ENCODE data around the gene NLRP3. TPM values are rescaled to one million over a fixed set of nuclear protein-coding genes. Genes with fewer than 3 reads are reported as not detected.

The NLRP3 gene
- total RNA-seq, 1 experiment from 2014 or later, result not detected

DNA sequence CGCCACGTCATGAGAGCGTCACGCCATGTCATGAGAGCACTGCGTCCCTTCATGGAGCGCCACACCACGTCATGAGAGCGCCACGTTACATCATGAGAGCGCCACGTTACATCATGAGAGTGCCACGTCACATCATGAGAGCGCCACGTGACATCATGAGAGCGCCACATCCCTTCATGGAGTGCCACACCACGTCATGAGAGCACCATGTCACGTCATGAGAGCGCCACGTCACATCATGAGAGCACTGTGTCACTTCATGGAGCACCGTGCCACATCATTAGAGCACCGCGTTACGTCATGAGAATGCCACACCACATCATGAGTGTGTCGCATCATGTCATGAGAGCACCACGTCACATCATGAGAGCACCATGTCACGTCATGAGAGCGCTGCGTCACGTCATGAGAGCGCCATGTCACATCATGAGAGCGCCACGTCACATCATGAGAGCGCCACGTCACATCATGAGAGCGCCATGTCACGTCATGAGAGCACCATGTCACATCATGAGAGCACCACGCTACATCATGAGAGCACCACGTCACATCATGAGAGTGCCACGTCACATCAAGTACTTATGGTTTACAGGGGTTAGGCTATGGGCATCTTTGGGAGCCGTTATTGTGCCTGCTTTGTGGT is 9.8 kb upstream of the NLRP3 start:
- Histone ChIP-seq H3K56ac (ENCODE audit: insufficient read length, low read depth, low read length) (peak overlapping the region; percentile 21), H3K9ac (ENCODE audit: extremely low read depth, insufficient read length, low read length) (no peak overlapping the region), H2AK5ac (ENCODE audit: insufficient read length, low read length) (no peak overlapping the region), H3K27ac (ENCODE audit: insufficient read length, low read depth, low read length) (no peak overlapping the region), H2BK15ac (ENCODE audit: low read depth, low read length) (no peak overlapping the region), H3K27me3 (ENCODE audit: insufficient read depth, low read length) (no peaks in the 10 kb centered on the region), H2BK12ac (ENCODE audit: insufficient read length, low read depth, low read length) (no peak overlapping the region), H4K20me1 (ENCODE audit: control insufficient read depth, insufficient read depth, insufficient read length) (no peaks in the 10 kb centered on the region), H2BK5ac (ENCODE audit: insufficient read length, low read length) (no peak overlapping the region), H3K79me2 (ENCODE audit: insufficient read depth, low read length) (no peaks in the 10 kb centered on the region), H2BK20ac (ENCODE audit: low read depth, low read length, poor library complexity, severe bottlenecking) (no peak overlapping the region), H4K8ac (replicated peaks; ENCODE audit: insufficient read length, low read depth, low read length) (no peak overlapping the region), H4K5ac (ENCODE audit: insufficient read length, low read depth, low read length) (peak overlapping the region; percentile 56), H3K23me2 (ENCODE audit: insufficient read length, low read depth, low read length, poor library complexity, severe bottlenecking) (no peaks in the 10 kb centered on the region), H3K4me1 (ENCODE audit: insufficient read depth, low read length) (no peaks in the 10 kb centered on the region), H3K4me2 (ENCODE audit: insufficient read depth, insufficient read length, low read length) (no peak overlapping the region), H3K9me3 (ENCODE audit: control insufficient read depth, low read depth, low read length) (no peaks in the 10 kb centered on the region), H2AFZ (ENCODE audit: low read length) (no peak overlapping the region), H2BK120ac (ENCODE audit: low read depth, low read length, poor library complexity, severe bottlenecking) (no peak overlapping the region), H3K79me1 (ENCODE audit: insufficient read depth, low read depth, low read length, poor library complexity, severe bottlenecking) (no peaks in the 10 kb centered on the region), H3T11ph (ENCODE audit: low read length) (no peak overlapping the region), H3K23ac (ENCODE audit: insufficient read length, low read depth, low read length) (no peak overlapping the region), H4K91ac (ENCODE audit: insufficient read length, low read depth, low read length) (no peak overlapping the region), H3K18ac (ENCODE audit: insufficient read length, low read depth, low read length) (no peak overlapping the region), H3K14ac (ENCODE audit: insufficient read depth, low read length) (no peak overlapping the region), H3K4ac (ENCODE audit: low read depth, low read length) (no peak overlapping the region)
- WGBS (ENCODE audit: extremely low coverage, insufficient read length, low lambda C conversion rate), result no CpG with 5 or more reads among the region's 40 CpGs
- Mint-ChIP-seq H3K4me3 (no peak overlapping the region), H3K9me3 (no peaks in the 10 kb centered on the region), H3K27ac (no peak overlapping the region), H3K4me1 (peaks cover 0 to 6% of the 10 kb centered on the region in 2 experiments; a peak in 2 of 4 replicates), H3K36me3 (ENCODE audit: insufficient read depth in 1 of 3, low read depth in 3 of 3) (no peaks in the 10 kb centered on the region), H3K27me3 (ENCODE audit: low read depth) (no peaks in the 10 kb centered on the region; the same call in 1 of the 2 replicates)
- TF ChIP-seq CTCF (conservative IDR thresholded peaks at IDR 0.05), result no peak
- DNase-seq, result no peak

All from H9 (cell line).